ENCODE results near the gene CRIP3.
A peak's percentile ranks its signal among the peaks of the same experiment; 100 is the strongest.

CRIP3 gene

GRCh38 chr6:43262000-43262779, 46.4 kb downstream of the CRIP3 start:
- H3K4me3 ChIP-seq (ENCODE audit: low read length) = no peak overlapping the region
- peak; percentile 34 for DNase-seq (ENCODE audit: low read depth)
- no peak for TF ChIP-seq CTCF (IDR thresholded peaks at IDR 0.05; ENCODE audit: insufficient read depth, low read depth, low read length, missing control alignments)

GRCh38 chr6:43261198-43261597, 47.4 kb downstream of the CRIP3 start:
- H3K4me3 ChIP-seq (ENCODE audit: low read length) = no peak overlapping the region
- no peak for TF ChIP-seq CTCF (IDR thresholded peaks at IDR 0.05; ENCODE audit: insufficient read depth, low read depth, low read length, missing control alignments)
- DNase-seq (ENCODE audit: low read depth) = no peak

- TF ChIP-seq CTCF (IDR thresholded peaks at IDR 0.05; ENCODE audit: insufficient read depth, low read depth, low read length, missing control alignments) = no peak
- no peak overlapping the region for H3K4me3 ChIP-seq (ENCODE audit: low read length)
These were observed 47.8 kb downstream of the CRIP3 start for GRCh38 chr6:43260791-43261190.

GRCh38 chr6:43258807-43259686, 49.6 kb downstream of the CRIP3 start:
- TF ChIP-seq CTCF (IDR thresholded peaks at IDR 0.05; ENCODE audit: insufficient read depth, low read depth, low read length, missing control alignments) = no peak
- DNase-seq (ENCODE audit: low read depth) = no peak
- H3K4me3 ChIP-seq (ENCODE audit: low read length) = no peak overlapping the region

More at GRCh38 chr6:43260791-43261190, 47.8 kb downstream of the CRIP3 start:
- DNase-seq (ENCODE audit: low read depth) = no peak

GRCh38 chr6:43258180-43258579, 50.4 kb downstream of the CRIP3 start:
- DNase-seq (ENCODE audit: low read depth) = no peak
- H3K4me3 ChIP-seq (ENCODE audit: low read length) = no peak overlapping the region
- TF ChIP-seq CTCF (IDR thresholded peaks at IDR 0.05; ENCODE audit: insufficient read depth, low read depth, low read length, missing control alignments) = no peak

GRCh38 chr6:43257367-43258145, 51.1 kb downstream of the CRIP3 start:
- TF ChIP-seq CTCF (IDR thresholded peaks at IDR 0.05; ENCODE audit: insufficient read depth, low read depth, low read length, missing control alignments) = no peak
- no peak for DNase-seq (ENCODE audit: low read depth)

More at GRCh38 chr6:43257367-43258145, 51.1 kb downstream of the CRIP3 start:
- no peak overlapping the region for H3K4me3 ChIP-seq (ENCODE audit: low read length)

Measured in epithelial cell of esophagus (primary cell).